ENCODE data around the gene SHB. TPM values are rescaled to one million over a fixed set of nuclear protein-coding genes. Genes with fewer than 3 reads are reported as not detected.

Gene SHB
- total RNA-seq, 1 donor from 2014 or later = 22.5 TPM

GRCh38 chr9:38092656-38093055, 23.6 kb upstream of the SHB start:
- no peak for DNase-seq (ENCODE audit: low spot score, unreplicated experiment)
- Mint-ChIP-seq H3K27ac (no peak overlapping the region), H3K9me3 (ENCODE audit: low read depth) (no peaks in the 10 kb centered on the region), H3K36me3 (ENCODE audit: insufficient read depth) (no peaks in the 10 kb centered on the region), H3K27me3 (no peaks in the 10 kb centered on the region), H3K4me3 (ENCODE audit: low read depth) (no peak overlapping the region), H3K4me1 (ENCODE audit: low read depth) (peaks cover 5% of the 10 kb centered on the region)
- TF ChIP-seq, protein P1, sequence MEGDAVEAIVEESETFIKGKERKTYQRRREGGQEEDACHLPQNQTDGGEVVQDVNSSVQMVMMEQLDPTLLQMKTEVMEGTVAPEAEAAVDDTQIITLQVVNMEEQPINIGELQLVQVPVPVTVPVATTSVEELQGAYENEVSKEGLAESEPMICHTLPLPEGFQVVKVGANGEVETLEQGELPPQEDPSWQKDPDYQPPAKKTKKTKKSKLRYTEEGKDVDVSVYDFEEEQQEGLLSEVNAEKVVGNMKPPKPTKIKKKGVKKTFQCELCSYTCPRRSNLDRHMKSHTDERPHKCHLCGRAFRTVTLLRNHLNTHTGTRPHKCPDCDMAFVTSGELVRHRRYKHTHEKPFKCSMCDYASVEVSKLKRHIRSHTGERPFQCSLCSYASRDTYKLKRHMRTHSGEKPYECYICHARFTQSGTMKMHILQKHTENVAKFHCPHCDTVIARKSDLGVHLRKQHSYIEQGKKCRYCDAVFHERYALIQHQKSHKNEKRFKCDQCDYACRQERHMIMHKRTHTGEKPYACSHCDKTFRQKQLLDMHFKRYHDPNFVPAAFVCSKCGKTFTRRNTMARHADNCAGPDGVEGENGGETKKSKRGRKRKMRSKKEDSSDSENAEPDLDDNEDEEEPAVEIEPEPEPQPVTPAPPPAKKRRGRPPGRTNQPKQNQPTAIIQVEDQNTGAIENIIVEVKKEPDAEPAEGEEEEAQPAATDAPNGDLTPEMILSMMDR (IDR thresholded peaks at IDR 0.05; ENCODE audit: unreplicated experiment) = no peak

- no peaks in the 10 kb centered on the region for H3K9me3 Mint-ChIP-seq (ENCODE audit: low read depth)
- H3K36me3 Mint-ChIP-seq (ENCODE audit: insufficient read depth) = no peaks in the 10 kb centered on the region
- DNase-seq (ENCODE audit: low spot score, unreplicated experiment) = no peak
- H3K4me3 Mint-ChIP-seq (ENCODE audit: low read depth) = no peak overlapping the region
- no peak overlapping the region for H3K27ac Mint-ChIP-seq
- H3K27me3 Mint-ChIP-seq = no peaks in the 10 kb centered on the region
- peaks cover 5% of the 10 kb centered on the region for H3K4me1 Mint-ChIP-seq (ENCODE audit: low read depth)
- TF ChIP-seq, protein P1 (IDR thresholded peaks at IDR 0.05; ENCODE audit: unreplicated experiment) = no peak
Observed at GRCh38 chr9:38092200-38092524, 23.1 kb upstream of the SHB start.

- DNase-seq (ENCODE audit: low spot score, unreplicated experiment) = no peak
- Mint-ChIP-seq H3K27ac (no peak overlapping the region), H3K4me1 (ENCODE audit: low read depth) (peaks cover 7% of the 10 kb centered on the region), H3K9me3 (ENCODE audit: low read depth) (no peaks in the 10 kb centered on the region), H3K27me3 (no peaks in the 10 kb centered on the region), H3K36me3 (ENCODE audit: insufficient read depth) (no peaks in the 10 kb centered on the region), H3K4me3 (ENCODE audit: low read depth) (no peak overlapping the region)
- TF ChIP-seq, protein P1 (IDR thresholded peaks at IDR 0.05; ENCODE audit: unreplicated experiment) = no peak
Observed at GRCh38 chr9:38091310-38092199, 22.5 kb upstream of the SHB start.

DNA sequence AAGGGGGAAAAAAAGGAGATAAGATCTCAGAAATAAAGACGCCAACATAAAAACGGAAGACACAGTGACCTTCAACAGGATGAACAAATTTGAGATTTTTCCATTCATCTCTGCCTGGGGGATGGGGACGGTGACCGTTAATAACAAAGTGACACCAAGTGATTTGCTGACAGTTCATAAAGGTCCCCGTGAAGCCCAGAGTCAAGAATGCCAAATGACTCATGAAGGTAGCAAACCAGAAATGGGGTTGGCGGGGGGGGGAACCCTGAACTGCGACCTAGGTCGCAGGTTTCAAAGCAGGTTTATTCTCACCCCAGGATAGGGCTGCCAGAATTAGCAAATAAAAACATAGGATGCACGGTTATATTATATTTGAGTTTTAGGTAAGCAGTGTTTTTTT, 21.1 kb upstream of the SHB start:
- TF ChIP-seq, protein P1 (IDR thresholded peaks at IDR 0.05; ENCODE audit: unreplicated experiment) = no peak
- Mint-ChIP-seq H3K4me3 (ENCODE audit: low read depth) (no peak overlapping the region), H3K4me1 (ENCODE audit: low read depth) (peaks cover 10% of the 10 kb centered on the region), H3K36me3 (ENCODE audit: insufficient read depth) (no peaks in the 10 kb centered on the region), H3K9me3 (ENCODE audit: low read depth) (no peaks in the 10 kb centered on the region), H3K27ac (no peak overlapping the region), H3K27me3 (peaks cover 4% of the 10 kb centered on the region)
- no peak for DNase-seq (ENCODE audit: low spot score, unreplicated experiment)

- Mint-ChIP-seq H3K9me3 (ENCODE audit: low read depth) (no peaks in the 10 kb centered on the region), H3K4me1 (ENCODE audit: low read depth) (peaks cover 10% of the 10 kb centered on the region), H3K36me3 (ENCODE audit: insufficient read depth) (no peaks in the 10 kb centered on the region), H3K27me3 (peaks cover 4% of the 10 kb centered on the region), H3K4me3 (ENCODE audit: low read depth) (no peak overlapping the region), H3K27ac (no peak overlapping the region)
- DNase-seq (ENCODE audit: low spot score, unreplicated experiment) = no peak
- TF ChIP-seq, protein P1 (IDR thresholded peaks at IDR 0.05; ENCODE audit: unreplicated experiment) = no peak
Observed at GRCh38 chr9:38089387-38090165, 20.5 kb upstream of the SHB start.
